Natural killer cell (primary cell): Measurements from ENCODE around the gene MDFI. TPM values are rescaled to one million over a fixed set of nuclear protein-coding genes. Genes with fewer than 3 reads are reported as not detected.

Experiments
- ATAC-seq, 3 donors: fragments of 150-1000 bp in 2 of 3; fragments of 200-7000 bp in 1 of 3; cut with Tn5 transposase; 1 replicate in 1 of 3; 2 replicates in 2 of 3; pipeline ENCODE4 v1.10.0; 2021; ENCODE audit warnings: mild to moderate bottlenecking in 2 of 3, moderate library complexity in 2 of 3
- DNase-seq, 2 donors: peaks; one replicate each; pipeline versions ENCODE4 v3.0.0 to v3.0.0-alpha.2; 2013 to 2021; ENCODE audit warnings: mixed read lengths in 1 of 2
- H3K27ac ChIP-seq: one replicate; pipeline ENCODE4 v1.5.1; 2013; ENCODE audit warnings: mild to moderate bottlenecking, low read length
- H3K27me3 ChIP-seq: one replicate; pipeline ENCODE4 v1.6.1; 2013; ENCODE audit warnings: low read length; ENCODE audit not compliant: control insufficient read depth, insufficient read depth
- H3K36me3 ChIP-seq: one replicate; pipeline ENCODE4 v1.6.1; 2013; ENCODE audit warnings: low read length; ENCODE audit not compliant: control insufficient read depth, insufficient read depth
- H3K4me1 ChIP-seq: one replicate; pipeline ENCODE4 v1.6.1; 2013; ENCODE audit warnings: low read length; ENCODE audit not compliant: control insufficient read depth, insufficient read depth
- H3K4me3 ChIP-seq: one replicate; pipeline ENCODE4 v1.5.1; 2013; ENCODE audit warnings: low read length
- H3K9me3 ChIP-seq: one replicate; pipeline ENCODE4 v1.6.1; 2013; ENCODE audit warnings: low read length; ENCODE audit not compliant: control insufficient read depth, insufficient read depth
- H3K27ac Mint-ChIP-seq, 2 donors: one replicate each; pipeline ENCODE4 v1.8.0; 2022; ENCODE audit warnings: mild to moderate bottlenecking in 2 of 2, mixed read lengths in 2 of 2, moderate library complexity in 1 of 2
- H3K27me3 Mint-ChIP-seq, 2 donors: one replicate each; pipeline ENCODE4 v1.8.0; 2022; ENCODE audit warnings: low read depth in 2 of 2, mixed read lengths in 2 of 2
- H3K36me3 Mint-ChIP-seq: one replicate; pipeline ENCODE4 v1.8.0; 2022; ENCODE audit warnings: mixed read lengths
- H3K4me1 Mint-ChIP-seq, 2 donors: one replicate each; pipeline ENCODE4 v1.8.0; 2022; ENCODE audit warnings: mixed read lengths in 2 of 2
- H3K4me3 Mint-ChIP-seq: one replicate; pipeline ENCODE4 v1.8.0; 2022; ENCODE audit warnings: mild to moderate bottlenecking, moderate library complexity, mixed read lengths
- H3K9me3 Mint-ChIP-seq, 2 donors: one replicate each; pipeline ENCODE4 v1.8.0; 2022; ENCODE audit warnings: mixed read lengths in 2 of 2
- WGBS: methylation state at CpG from one replicate; pipeline ENCODE4 v1.1.7; 2013; ENCODE audit warnings: missing lambda C conversion rate; ENCODE audit not compliant: insufficient coverage; 5-methylcytosine and 5-hydroxymethylcytosine counted together
- intact Hi-C: fragments of 100-400 bp; cut with micrococcal nuclease; formaldehyde crosslinking; loops from one replicate; pipeline ENCODE4 v1.14.2; 2022
- total RNA-seq, 4 donors: library from RNA; stranded (reverse); fragments of 120-200 nt in 1 of 4; gene quantifications; one replicate each; pipeline versions ENCODE4 v1.2.3 to v1.2.4, GENCODE V29; 2013 to 2022
- TF ChIP-seq, protein P1 (sequence below): fragments of 200-600 bp; IDR thresholded peaks from one replicate; pipeline ENCODE4 v1.8.0; 2022; ENCODE audit warnings: antibody characterized with exemption

Gene MDFI
- total RNA-seq, 3 donors from 2014 or later (not counting 1 experiment from before 2014, with no cell fraction given), result not detected

DNA sequence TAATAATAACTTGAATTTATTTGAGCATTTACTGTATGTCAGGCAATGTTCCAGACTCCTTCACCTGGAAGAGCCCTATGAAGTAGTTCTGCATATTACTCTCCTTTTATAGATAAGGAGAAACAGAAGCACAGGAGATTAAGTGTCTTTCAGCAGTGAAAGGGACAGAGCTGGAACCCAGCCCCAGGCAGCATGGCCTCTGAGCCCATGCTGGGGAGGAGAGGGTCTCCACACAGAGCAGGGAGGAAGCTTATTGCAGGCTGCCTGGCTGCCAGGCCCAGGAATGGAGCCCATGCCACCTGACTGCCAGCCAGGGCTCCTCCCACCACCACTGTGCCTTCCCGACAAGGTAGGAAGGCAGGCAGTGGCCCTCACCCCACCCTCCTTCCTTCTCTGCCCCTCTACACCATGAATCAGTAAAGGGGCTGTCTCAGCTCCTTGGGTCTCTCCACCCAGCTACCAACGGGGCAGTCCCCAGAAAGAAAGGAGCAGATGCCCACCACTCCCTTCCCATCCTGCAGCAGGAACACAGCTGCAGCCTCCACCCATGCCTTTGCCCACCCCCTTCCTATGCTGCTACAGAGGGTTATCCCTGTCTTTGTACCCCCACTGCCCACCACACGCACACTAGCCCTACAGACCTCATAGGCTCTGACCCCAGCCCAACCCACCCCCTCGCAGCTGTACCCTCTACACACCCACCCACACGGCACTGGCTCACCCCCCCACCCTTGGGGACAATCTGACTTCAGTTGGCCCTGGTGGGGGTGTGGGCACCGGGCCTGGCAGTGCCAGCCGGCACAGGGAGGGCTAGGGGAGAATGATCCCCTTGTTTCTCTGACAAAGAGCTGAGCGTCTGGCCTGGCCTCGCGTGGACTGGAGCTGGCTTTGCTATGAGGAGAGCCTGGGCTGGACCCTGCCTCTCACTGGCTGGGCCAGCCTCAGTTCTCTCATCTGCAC lies 55.3 kb downstream of the MDFI start:
- 82% methylated on average over 8 of the region's 10 CpGs for WGBS
- H3K27ac Mint-ChIP-seq, result peak overlapping the region in 1 of 2 donors; percentile 48
- ATAC-seq, result no peak
- peaks cover 20% of the 10 kb centered on the region for H3K36me3 ChIP-seq
- no peak for DNase-seq
- no peaks in the 10 kb centered on the region for H3K36me3 Mint-ChIP-seq
- H3K27ac ChIP-seq, result no peak overlapping the region
- H3K4me3 Mint-ChIP-seq, result no peak overlapping the region
- no peak overlapping the region for H3K4me3 ChIP-seq
- no peaks in the 10 kb centered on the region for H3K9me3 Mint-ChIP-seq
- no peaks in the 10 kb centered on the region for H3K27me3 Mint-ChIP-seq
- TF ChIP-seq, protein P1, sequence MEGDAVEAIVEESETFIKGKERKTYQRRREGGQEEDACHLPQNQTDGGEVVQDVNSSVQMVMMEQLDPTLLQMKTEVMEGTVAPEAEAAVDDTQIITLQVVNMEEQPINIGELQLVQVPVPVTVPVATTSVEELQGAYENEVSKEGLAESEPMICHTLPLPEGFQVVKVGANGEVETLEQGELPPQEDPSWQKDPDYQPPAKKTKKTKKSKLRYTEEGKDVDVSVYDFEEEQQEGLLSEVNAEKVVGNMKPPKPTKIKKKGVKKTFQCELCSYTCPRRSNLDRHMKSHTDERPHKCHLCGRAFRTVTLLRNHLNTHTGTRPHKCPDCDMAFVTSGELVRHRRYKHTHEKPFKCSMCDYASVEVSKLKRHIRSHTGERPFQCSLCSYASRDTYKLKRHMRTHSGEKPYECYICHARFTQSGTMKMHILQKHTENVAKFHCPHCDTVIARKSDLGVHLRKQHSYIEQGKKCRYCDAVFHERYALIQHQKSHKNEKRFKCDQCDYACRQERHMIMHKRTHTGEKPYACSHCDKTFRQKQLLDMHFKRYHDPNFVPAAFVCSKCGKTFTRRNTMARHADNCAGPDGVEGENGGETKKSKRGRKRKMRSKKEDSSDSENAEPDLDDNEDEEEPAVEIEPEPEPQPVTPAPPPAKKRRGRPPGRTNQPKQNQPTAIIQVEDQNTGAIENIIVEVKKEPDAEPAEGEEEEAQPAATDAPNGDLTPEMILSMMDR, result no peak
- no peaks in the 10 kb centered on the region for H3K9me3 ChIP-seq
- intact Hi-C loops, result no loop called here
- H3K4me1 ChIP-seq, result peaks cover 13% of the 10 kb centered on the region
- H3K27me3 ChIP-seq, result no peaks in the 10 kb centered on the region
- H3K4me1 Mint-ChIP-seq, result peaks cover 12 to 42% of the 10 kb centered on the region in 2 donors

GRCh38 chr6:41694815-41695526 lies 56.7 kb downstream of the MDFI start:
- H3K27ac Mint-ChIP-seq, result peak overlapping the region; percentile 57 to 75
- H3K36me3 ChIP-seq, result peaks cover 7% of the 10 kb centered on the region
- no peak overlapping the region for H3K4me3 ChIP-seq

GRCh38 chr6:41695825-41696224 lies 57.6 kb downstream of the MDFI start:
- Histone ChIP-seq H3K36me3 (peaks cover under 1% of the 10 kb centered on the region), H3K27me3 (no peaks in the 10 kb centered on the region), H3K4me1 (peaks cover 25% of the 10 kb centered on the region), H3K4me3 (no peak overlapping the region), H3K9me3 (no peaks in the 10 kb centered on the region), H3K27ac (no peak overlapping the region)
- no peak for DNase-seq
- TF ChIP-seq, protein P1, result no peak
- Mint-ChIP-seq H3K9me3 (no peaks in the 10 kb centered on the region), H3K36me3 (no peaks in the 10 kb centered on the region), H3K27ac (no peak overlapping the region), H3K4me1 (peaks cover 30 to 57% of the 10 kb centered on the region in 2 donors), H3K4me3 (no peak overlapping the region), H3K27me3 (no peaks in the 10 kb centered on the region)
- intact Hi-C loops, result loop anchor here (5.0 kb wide), 1 partner anchor 36 kb away; no protein-coding TSS in a partner anchor
- WGBS, result 97% methylated on average over 6 of the region's 6 CpGs
- ATAC-seq, result no peak

More at GRCh38 chr6:41694815-41695526, 56.7 kb downstream of the MDFI start:
- ATAC-seq (no peak), DNase-seq (no peak)
- TF ChIP-seq, protein P1, result no peak
- Mint-ChIP-seq H3K4me1 (peaks cover 27 to 50% of the 10 kb centered on the region in 2 donors), H3K27me3 (no peaks in the 10 kb centered on the region), H3K4me3 (no peak overlapping the region), H3K36me3 (no peaks in the 10 kb centered on the region), H3K9me3 (no peaks in the 10 kb centered on the region)
- intact Hi-C loops, result loop anchor here (5.0 kb wide), 1 partner anchor 37 kb away; no protein-coding TSS in a partner anchor
- H3K27ac ChIP-seq, result no peak overlapping the region
- H3K4me1 ChIP-seq, result peaks cover 20% of the 10 kb centered on the region
- WGBS, result 94% methylated on average over 6 of the region's 6 CpGs
- no peaks in the 10 kb centered on the region for H3K27me3 ChIP-seq
- H3K9me3 ChIP-seq, result no peaks in the 10 kb centered on the region
